Measurements from ENCODE around the gene VAV2.
"Not testable (repeated sequence)": the region's sequence is repeated elsewhere in the genome, so short reads cannot be mapped to it uniquely, and the experiment has no call there.

VAV2 gene

GRCh38 chr9:133938086-133938485, 54.0 kb downstream of the VAV2 start:
- no peak for DNase-seq (ENCODE audit: low read depth in 2 of 2)

DNA sequence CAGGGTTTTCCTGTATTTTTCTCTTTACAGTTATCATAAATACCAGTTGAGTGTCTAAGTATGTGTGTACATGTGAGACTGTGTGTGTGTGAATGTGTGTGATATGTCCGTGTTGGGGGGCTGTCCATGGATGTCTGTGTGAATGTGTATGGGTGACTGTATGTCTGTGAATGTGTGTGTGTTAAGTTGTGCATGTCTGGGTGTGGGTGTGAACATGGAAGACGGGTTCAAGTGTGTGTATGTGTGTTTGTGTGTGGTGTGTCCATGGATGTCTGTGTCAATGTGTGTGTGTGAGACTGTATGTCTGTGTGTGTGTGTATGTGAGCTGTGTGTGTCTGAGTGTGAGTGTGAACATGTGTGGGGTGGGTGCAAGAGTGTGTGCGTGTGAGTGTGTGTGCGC, 55.0 kb downstream of the VAV2 start:
- no peak for DNase-seq (ENCODE audit: low read depth in 2 of 2)

GRCh38 chr9:133935328-133936005, 56.7 kb downstream of the VAV2 start:
- DNase-seq (ENCODE audit: low read depth in 2 of 2), result no peak

- DNase-seq (ENCODE audit: low read depth in 2 of 2), result no peak
Measured at GRCh38 chr9:133934482-133935232, 57.5 kb downstream of the VAV2 start.

GRCh38 chr9:133933426-133934026, 58.6 kb downstream of the VAV2 start:
- no peak for DNase-seq (ENCODE audit: low read depth in 2 of 2)

- DNase-seq (ENCODE audit: low read depth in 2 of 2), result no peak
Measured at GRCh38 chr9:133932633-133933032, 59.5 kb downstream of the VAV2 start.

DNA sequence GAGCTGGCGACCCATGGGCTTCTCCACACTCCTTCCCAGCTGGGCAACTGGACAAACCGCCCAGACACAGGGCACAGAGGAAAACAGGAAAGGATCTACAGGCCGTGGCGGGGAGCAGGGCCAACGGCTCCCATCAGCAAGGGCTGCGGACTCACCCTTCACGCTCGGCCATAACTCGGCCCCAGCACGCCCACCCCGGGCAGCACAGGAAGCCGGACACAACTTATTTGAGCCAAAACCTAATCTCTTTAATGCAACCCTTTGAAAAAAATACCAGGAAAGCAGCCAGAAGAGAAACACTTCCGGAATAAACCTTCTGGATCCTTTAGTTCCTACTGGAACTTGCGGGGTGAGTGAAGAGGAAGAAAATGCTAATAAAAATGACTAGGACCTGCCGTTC, 59.9 kb downstream of the VAV2 start:
- DNase-seq (ENCODE audit: low read depth in 2 of 2), result no peak

GRCh38 chr9:133930682-133931485, 61.2 kb downstream of the VAV2 start:
- DNase-seq (ENCODE audit: low read depth in 2 of 2), result no peak

- DNase-seq (ENCODE audit: low read depth in 2 of 2), result no peak
Measured at GRCh38 chr9:133930046-133930681, 62.0 kb downstream of the VAV2 start.

DNA sequence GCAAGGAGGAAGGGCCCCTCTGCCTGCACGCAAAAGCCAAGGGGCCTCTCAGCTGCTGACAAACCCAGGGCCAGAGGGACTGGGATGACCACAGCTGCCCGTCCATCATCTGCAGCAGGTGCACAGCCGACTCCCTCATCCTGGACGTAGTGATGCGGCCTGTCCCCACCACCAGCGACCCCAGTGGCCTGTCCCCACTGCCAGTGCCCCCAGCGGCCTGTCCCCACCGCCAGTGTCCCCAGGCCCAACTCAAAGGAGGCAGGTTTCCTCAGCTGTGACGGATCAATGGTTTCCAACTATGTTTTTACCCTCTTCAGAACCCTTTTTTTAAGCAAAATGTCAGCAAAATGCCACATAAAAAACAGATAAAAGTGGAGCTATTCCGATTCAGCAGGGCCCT, 62.5 kb downstream of the VAV2 start:
- no peak for DNase-seq (ENCODE audit: low read depth in 2 of 2)

GRCh38 chr9:133928248-133928764, 63.8 kb downstream of the VAV2 start:
- no peak for DNase-seq (ENCODE audit: low read depth in 2 of 2)

DNA sequence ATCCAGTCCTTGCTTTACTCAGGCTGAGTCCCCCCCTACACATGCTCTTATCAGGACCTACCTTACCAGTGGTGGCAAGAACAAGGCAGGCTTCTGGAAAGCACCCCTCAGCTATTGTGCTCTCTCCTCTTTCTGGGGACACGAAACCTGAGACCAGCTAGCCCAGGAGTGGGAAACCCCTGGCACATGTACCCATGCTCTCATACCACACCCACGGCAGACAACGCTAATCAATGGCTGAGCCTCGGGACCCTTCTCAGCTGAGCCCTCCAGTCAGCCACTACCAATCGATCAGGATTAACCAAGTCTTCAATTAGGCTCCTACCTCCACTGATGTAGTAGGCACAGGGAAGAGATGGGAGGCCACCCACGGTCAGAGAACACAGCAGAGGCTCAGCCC, 65.1 kb downstream of the VAV2 start:
- DNase-seq (ENCODE audit: low read depth in 2 of 2), result no peak

DNA sequence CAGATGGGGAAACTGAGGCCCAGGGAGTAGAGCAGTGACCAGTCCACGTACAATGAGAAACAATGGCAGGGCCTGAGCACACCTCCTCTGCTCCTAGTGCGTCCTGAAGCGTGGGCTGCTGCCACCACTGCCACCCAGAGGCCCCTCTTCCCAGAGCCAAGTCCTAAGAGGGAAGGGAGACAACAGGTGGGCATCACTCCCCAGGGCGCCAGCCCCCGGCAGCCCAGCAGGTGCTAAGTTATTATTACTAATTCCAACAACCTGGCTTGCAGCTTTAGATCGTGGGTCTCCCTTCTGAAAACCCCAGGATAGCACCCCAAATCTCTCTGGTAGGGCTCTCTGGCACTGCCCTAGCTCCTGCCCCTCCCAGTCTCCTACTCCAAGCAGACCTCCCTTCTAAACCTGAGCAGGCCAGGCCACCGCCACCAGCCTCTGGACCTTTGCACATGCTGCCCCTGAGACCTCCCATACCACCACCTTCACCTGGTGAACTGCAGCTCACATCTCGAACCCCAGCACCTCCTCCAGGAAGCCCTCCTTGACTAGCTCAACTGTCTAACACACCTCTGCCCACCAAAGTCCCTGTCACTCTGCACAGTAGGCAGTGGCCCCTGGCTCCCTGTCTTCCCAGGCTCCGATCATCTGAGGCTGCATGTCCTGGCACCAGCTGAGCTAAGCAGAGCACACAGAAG, 65.8 kb downstream of the VAV2 start:
- no peak for DNase-seq (ENCODE audit: low read depth in 2 of 2)

GRCh38 chr9:133924453-133924852, 67.7 kb downstream of the VAV2 start:
- no peak for DNase-seq (ENCODE audit: low read depth in 2 of 2)

- DNase-seq (ENCODE audit: low read depth in 2 of 2), result not testable (repeated sequence)
Measured at GRCh38 chr9:133923608-133924007, 68.5 kb downstream of the VAV2 start.

DNA sequence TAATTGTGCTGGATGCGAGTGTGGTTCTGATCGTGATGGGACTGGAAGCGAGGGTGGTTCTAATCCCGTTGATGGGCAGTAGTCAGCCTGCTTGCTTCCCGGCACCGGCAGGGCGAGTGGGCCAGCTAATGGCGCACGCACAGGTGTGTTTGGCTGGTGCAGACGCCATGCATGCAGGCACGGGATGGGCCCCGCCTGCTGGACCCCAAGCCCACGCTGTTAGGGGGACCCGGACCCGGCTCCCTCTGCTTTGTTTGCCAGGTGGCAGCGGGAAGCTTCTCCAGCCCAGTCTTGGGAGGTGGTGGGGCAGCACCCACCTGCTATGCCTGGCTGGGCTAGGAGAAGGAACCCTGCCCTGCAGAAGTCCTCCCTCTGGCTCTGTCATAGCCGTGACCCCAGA, 70.3 kb downstream of the VAV2 start:
- DNase-seq (ENCODE audit: low read depth in 2 of 2), result no peak

GRCh38 chr9:133920471-133920870, 71.7 kb downstream of the VAV2 start:
- DNase-seq (ENCODE audit: low read depth in 2 of 2), result no peak

DNA sequence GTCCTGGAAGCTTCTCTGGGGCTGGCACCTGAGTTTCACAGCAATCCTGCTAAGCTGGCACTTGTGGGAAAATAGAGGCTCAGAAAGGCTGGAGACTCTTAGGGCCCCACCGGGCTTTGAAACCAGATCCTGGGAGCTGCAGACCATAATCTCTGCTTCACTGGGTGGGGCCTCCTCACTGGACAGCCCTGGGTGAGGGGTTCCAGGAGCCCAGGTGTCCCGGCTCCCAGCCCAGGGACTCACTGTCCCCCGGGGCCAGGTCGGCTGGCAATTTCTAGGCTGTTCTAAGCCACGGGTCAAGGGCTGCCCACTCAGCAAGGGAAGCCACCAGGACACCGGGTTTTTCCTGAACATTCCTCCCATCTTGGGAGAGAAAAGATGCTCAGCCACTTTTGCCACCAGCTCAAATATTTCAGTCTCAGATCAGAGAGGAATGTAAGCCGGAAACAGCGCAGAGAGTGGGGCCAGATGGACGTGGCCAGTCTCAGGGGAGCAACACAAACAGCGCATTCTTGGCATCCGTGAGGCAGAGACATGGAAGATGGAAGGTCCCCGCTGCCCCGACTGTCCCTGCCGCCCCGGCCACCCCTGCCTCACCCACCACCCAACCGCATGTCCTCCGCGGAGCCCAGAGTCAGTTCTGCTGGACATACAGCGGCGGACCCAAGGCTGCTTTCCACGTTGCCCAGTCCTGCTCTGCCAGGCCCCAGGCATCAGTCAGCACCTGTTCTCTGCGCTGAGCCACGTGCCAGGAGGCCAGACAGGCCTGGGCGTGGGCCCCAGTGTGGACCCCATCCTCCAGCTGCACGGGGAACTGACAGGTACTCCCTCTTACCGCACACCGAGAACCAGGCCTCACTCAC, 72.6 kb downstream of the VAV2 start:
- no peak for DNase-seq (ENCODE audit: low read depth in 2 of 2)

DNA sequence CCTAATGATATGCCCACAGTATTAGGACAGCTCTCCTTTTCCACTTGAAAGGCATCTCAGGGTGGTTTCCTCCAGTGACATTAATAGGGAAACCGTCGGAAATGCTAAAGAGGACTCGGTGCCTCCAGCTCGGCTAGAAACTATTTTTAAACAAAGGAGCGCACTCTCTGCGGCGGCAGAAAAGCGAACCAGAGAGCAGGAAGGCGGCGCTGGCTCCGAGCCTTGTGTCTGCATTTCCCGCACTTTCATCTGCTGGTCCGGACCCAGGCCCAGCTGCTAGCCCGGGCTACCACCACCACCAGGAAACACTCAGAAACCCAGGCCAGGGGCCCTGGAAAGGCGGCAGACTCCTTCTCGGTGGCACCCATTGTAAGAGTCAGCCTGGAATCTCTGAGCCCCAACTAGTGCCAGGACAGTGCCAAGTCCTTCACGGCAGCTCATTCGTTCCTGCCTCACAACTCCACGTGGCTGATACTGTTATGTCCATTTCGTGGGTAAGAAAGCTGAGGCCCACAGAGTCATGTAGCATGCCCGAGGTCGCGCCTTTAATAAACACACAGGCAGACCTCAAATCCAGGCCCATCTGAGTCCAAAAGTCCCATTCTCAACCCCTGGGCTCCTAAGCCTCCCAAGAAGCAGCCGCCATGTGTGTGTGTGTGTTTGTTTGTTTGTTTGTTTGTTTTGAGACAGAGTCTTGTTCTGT, 73.9 kb downstream of the VAV2 start:
- DNase-seq (ENCODE audit: low read depth in 2 of 2), result no peak

Data from stimulated activated CD8-positive, alpha-beta memory T cell treated with anti-CD3 and anti-CD28 coated beads, Interleukin-2, amount 100 ng/mL, for 48 hours (primary cell).